Ovary (tissue), 9 donors: ENCODE data around the gene PYGO1. TPM values are rescaled to one million over a fixed set of nuclear protein-coding genes. Genes with fewer than 3 reads are reported as not detected.

Source experiments
- DNase-seq, 5 donors: peaks; one replicate each; pipeline ENCODE4 v3.0.0-alpha.2; 2019 to 2020
- H3K27ac ChIP-seq, 2 donors: fragments of 200-600 bp; one replicate each; pipeline versions ENCODE4 v1.5.1 to v1.8.0; 2019 to 2022
- H3K27me3 ChIP-seq: fragments of 200-600 bp; one replicate; pipeline ENCODE4 v1.8.0; 2022
- H3K36me3 ChIP-seq: fragments of 200-600 bp; sonication (generic); one replicate; pipeline ENCODE4 v1.5.1; 2019
- H3K4me1 ChIP-seq: one replicate; pipeline ENCODE4 v1.8.1; 2013; ENCODE audit warnings: mild to moderate bottlenecking, moderate library complexity; ENCODE audit not compliant: insufficient read depth
- H3K4me3 ChIP-seq: fragments of 200-600 bp; sonication (generic); one replicate; pipeline ENCODE4 v1.5.1; 2017
- H3K9me3 ChIP-seq, 2 donors: fragments of 200-600 bp in 1 of 2; sonication (generic) in 1 of 2; one replicate each; pipeline versions ENCODE4 v1.5.1 to v1.8.1; 2013 to 2019; ENCODE audit warnings: mild to moderate bottlenecking in 1 of 2, moderate library complexity in 1 of 2
- EP300 ChIP-seq: sonication (generic); formaldehyde crosslinking; IDR thresholded peaks from one replicate; pipeline ENCODE4 v1.6.1; 2017; ENCODE audit warnings: antibody characterized with exemption
- POLR2A ChIP-seq: fragments of 450-650 bp; IDR thresholded peaks from one replicate; pipeline ENCODE4 v1.6.1; 2017; ENCODE audit warnings: antibody characterized with exemption, mild to moderate bottlenecking, moderate library complexity
- WGBS, 3 donors: extraction: QIAGEN DNeasy Blood & Tissue Kit in 1 of 3; methylation state at CpG; one replicate each; pipeline versions ENCODE4 v1.1.5 to v1.1.7; 2013 to 2017; 5-methylcytosine and 5-hydroxymethylcytosine counted together
- intact Hi-C, 4 donors: fragments of 100-400 bp; cut with DNase I; formaldehyde crosslinking; loops; one replicate each; pipeline versions ENCODE4 v1.11.0 to v1.15.1; 2022 to 2023
- polyA plus RNA-seq, 2 donors: library from polyadenylated mRNA; stranded (reverse); fragments of 200-250 nt in 1 of 2; fragments of 350-450 nt in 1 of 2; fragmentation: Illumina TruSeq in 1 of 2; extraction: RNeasy Lipid Tissue Mini Kit (QIAGEN cat#74804) in 1 of 2; gene quantifications; one replicate each; pipeline ENCODE4 v1.2.3, GENCODE V29; 2013 to 2014
- total RNA-seq, 7 donors: library from RNA; depleted of rRNA in 2 of 7; stranded (reverse); fragments of >200 nt in 2 of 7; fragmentation: NEBNext Ultra II Directional in 3 of 7; extraction: Animal tissue kit (Norgen Biotek cat#: 25700) in 3 of 7; gene quantifications; one replicate each; pipeline versions ENCODE4 v1.1.0 to v1.2.4, GENCODE V29; 2016 to 2023
- TF ChIP-seq, protein P1 (sequence below), 3 donors: fragments of 450-650 bp in 2 of 3; fragments of 200-600 bp in 1 of 3; IDR thresholded peaks; one replicate each; pipeline versions ENCODE4 v1.5.1 to v1.8.0; 2016 to 2022; ENCODE audit warnings: antibody characterized with exemption in 3 of 3, mild to moderate bottlenecking in 1 of 3
- donor health status: DM: no; HTN: no; CAD: no; lungs with moderate emphysema.
- donor health status: DM: no; HTN: no; CAD: no.
- donor health status: Bipolar disorder and iron deficiency.
- donor health status: DM: yes; HTN: yes; CAD: no.
- donor health status: DM: no; HTN: no; CAD: no.
- donor health status: DM: yes; HTN: yes; CAD: no.

The PYGO1 gene
- total and polyA plus RNA-seq, 9 donors, result 4.0 to 31.1 (median 22.7) TPM

GRCh38 chr15:55552926-55553325 lies 35.2 kb downstream of the PYGO1 start:
- no peak for DNase-seq
- Histone ChIP-seq H3K4me3 (no peak overlapping the region), H3K4me1 (no peaks in the 10 kb centered on the region), H3K36me3 (no peaks in the 10 kb centered on the region), H3K27me3 (no peaks in the 10 kb centered on the region), H3K27ac (no peak overlapping the region), H3K9me3 (no peaks in the 10 kb centered on the region)
- TF ChIP-seq EP300 (no peak), POLR2A (no peak)
- TF ChIP-seq, protein P1, sequence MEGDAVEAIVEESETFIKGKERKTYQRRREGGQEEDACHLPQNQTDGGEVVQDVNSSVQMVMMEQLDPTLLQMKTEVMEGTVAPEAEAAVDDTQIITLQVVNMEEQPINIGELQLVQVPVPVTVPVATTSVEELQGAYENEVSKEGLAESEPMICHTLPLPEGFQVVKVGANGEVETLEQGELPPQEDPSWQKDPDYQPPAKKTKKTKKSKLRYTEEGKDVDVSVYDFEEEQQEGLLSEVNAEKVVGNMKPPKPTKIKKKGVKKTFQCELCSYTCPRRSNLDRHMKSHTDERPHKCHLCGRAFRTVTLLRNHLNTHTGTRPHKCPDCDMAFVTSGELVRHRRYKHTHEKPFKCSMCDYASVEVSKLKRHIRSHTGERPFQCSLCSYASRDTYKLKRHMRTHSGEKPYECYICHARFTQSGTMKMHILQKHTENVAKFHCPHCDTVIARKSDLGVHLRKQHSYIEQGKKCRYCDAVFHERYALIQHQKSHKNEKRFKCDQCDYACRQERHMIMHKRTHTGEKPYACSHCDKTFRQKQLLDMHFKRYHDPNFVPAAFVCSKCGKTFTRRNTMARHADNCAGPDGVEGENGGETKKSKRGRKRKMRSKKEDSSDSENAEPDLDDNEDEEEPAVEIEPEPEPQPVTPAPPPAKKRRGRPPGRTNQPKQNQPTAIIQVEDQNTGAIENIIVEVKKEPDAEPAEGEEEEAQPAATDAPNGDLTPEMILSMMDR (IDR thresholded peaks at IDR 0.05), result no peak
- WGBS, 3 donors, result 40 to 81% (median 66%) methylated on average over 2 of the region's 2 CpGs
- intact Hi-C loops, result no loop called here

DNA sequence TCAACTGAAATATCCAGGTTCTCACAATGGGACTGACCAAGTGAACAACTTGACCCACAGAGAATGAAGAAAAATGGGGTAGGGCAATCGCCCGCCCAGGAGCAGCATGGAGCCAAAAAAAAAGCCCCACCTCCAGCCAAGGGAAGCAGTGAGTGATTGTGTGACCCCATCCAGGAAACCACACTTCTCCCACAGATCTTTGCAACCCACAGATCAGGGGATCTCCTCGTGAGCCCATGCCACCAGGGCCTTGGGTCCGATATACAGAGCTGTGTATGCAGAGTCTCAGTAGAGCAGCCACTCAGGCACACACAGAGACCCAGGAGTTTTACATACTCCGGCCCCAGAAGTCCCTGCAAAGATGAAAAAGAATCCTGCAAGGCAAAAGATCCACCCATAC lies 35.7 kb downstream of the PYGO1 start:
- intact Hi-C loops, result no loop called here
- 87 to 96% (median 92%) methylated on average over 5 of the region's 5 CpGs for WGBS, 3 donors
- TF ChIP-seq, protein P1 (IDR thresholded peaks at IDR 0.05), result no peak
- TF ChIP-seq POLR2A (no peak), EP300 (no peak)
- H3K4me1 ChIP-seq, result no peaks in the 10 kb centered on the region
- H3K36me3 ChIP-seq, result no peaks in the 10 kb centered on the region
- H3K9me3 ChIP-seq, result no peaks in the 10 kb centered on the region
- no peak for DNase-seq
- no peaks in the 10 kb centered on the region for H3K27me3 ChIP-seq
- H3K27ac ChIP-seq, result no peak overlapping the region
- H3K4me3 ChIP-seq, result no peak overlapping the region

DNA sequence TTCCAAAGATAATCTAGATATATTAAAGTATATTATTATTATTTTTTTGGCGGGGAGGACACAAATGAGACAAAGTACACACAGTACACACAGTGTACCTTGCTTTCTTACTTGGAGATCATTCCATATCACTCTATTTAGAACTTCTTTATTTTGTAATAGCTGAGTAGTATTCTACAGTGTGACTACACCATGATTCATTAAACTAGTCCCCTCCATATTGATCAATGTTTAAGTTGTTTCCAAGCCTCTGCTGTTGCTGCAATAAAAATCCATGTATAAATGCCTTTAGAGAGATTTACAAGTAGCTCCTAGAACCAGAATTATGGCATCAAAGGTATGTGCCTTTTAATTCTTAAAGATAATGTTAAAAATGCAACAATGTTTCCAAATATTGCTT lies 38.8 kb downstream of the PYGO1 start:
- H3K27ac ChIP-seq, result no peak overlapping the region
- H3K9me3 ChIP-seq, result no peaks in the 10 kb centered on the region
- no peak for TF ChIP-seq POLR2A
- TF ChIP-seq, protein P1 (IDR thresholded peaks at IDR 0.05), result no peak
- TF ChIP-seq EP300, result no peak
- no peak for DNase-seq
- peaks cover 1% of the 10 kb centered on the region for H3K4me1 ChIP-seq
- intact Hi-C loops, result no loop called here
- H3K27me3 ChIP-seq, result no peaks in the 10 kb centered on the region
- WGBS, 3 donors, result 96 to 97% (median 97%) methylated on average over 1 of the region's 1 CpG
- H3K36me3 ChIP-seq, result no peaks in the 10 kb centered on the region
- no peak overlapping the region for H3K4me3 ChIP-seq

- H3K4me1 ChIP-seq, result peaks cover 1% of the 10 kb centered on the region
- 82 to 84% (median 82%) methylated on average over 5 of the region's 5 CpGs for WGBS, 3 donors
Observed at GRCh38 chr15:55546718-55547117, 41.4 kb downstream of the PYGO1 start.

More at GRCh38 chr15:55546718-55547117, 41.4 kb downstream of the PYGO1 start:
- Histone ChIP-seq H3K27me3 (no peaks in the 10 kb centered on the region), H3K27ac (no peak overlapping the region), H3K4me3 (no peak overlapping the region), H3K36me3 (no peaks in the 10 kb centered on the region), H3K9me3 (no peaks in the 10 kb centered on the region)
- no peak for DNase-seq
- intact Hi-C loops, result no loop called here
- TF ChIP-seq POLR2A, result no peak
- TF ChIP-seq, protein P1 (IDR thresholded peaks at IDR 0.05), result no peak
